ENCODE measurements around the gene KLC4. TPM values are rescaled to one million over a fixed set of nuclear protein-coding genes. Genes with fewer than 3 reads are reported as not detected.
"Not testable (repeated sequence)": the region's sequence is repeated elsewhere in the genome, so short reads cannot be mapped to it uniquely, and the experiment has no call there.

KLC4 gene
- total RNA-seq, 1 donor from 2014 or later, result 11.4 TPM

GRCh38 chr6:43091020-43091419 is 31.6 kb downstream of the KLC4 start:
- intact Hi-C loops (cut with micrococcal nuclease), result no loop called here

GRCh38 chr6:43091436-43091991 is 32.1 kb downstream of the KLC4 start:
- intact Hi-C loops (cut with micrococcal nuclease), result no loop called here

GRCh38 chr6:43092635-43093034 is 33.2 kb downstream of the KLC4 start:
- intact Hi-C loops (cut with micrococcal nuclease), result no loop called here

- intact Hi-C loops (cut with micrococcal nuclease), result no loop called here
Observed at GRCh38 chr6:43093436-43094289, 34.2 kb downstream of the KLC4 start.

- intact Hi-C loops (cut with micrococcal nuclease), result no loop called here
Observed at GRCh38 chr6:43095939-43096338, 36.5 kb downstream of the KLC4 start.

GRCh38 chr6:43096451-43097097 is 37.1 kb downstream of the KLC4 start:
- intact Hi-C loops (cut with micrococcal nuclease), result no loop called here

- intact Hi-C loops (cut with micrococcal nuclease), result no loop called here
Observed at GRCh38 chr6:43097098-43097489, 37.7 kb downstream of the KLC4 start.

GRCh38 chr6:43097502-43097901 is 38.1 kb downstream of the KLC4 start:
- intact Hi-C loops (cut with micrococcal nuclease), result no loop called here

GRCh38 chr6:43101497-43101896 is 42.1 kb downstream of the KLC4 start:
- intact Hi-C loops (cut with micrococcal nuclease), result no loop called here

- intact Hi-C loops (cut with micrococcal nuclease), result no loop called here
Observed at GRCh38 chr6:43103253-43103876, 43.9 kb downstream of the KLC4 start.

- intact Hi-C loops (cut with micrococcal nuclease), result no loop called here
Observed at GRCh38 chr6:43105538-43106222, 46.2 kb downstream of the KLC4 start.

- intact Hi-C loops (cut with micrococcal nuclease), result no loop called here
Observed at GRCh38 chr6:43107344-43108062, 48.1 kb downstream of the KLC4 start.

GRCh38 chr6:43113431-43114260 is 54.2 kb downstream of the KLC4 start:
- intact Hi-C loops (cut with micrococcal nuclease), result no loop called here

- intact Hi-C loops (cut with micrococcal nuclease), result no loop called here
Observed at GRCh38 chr6:43115365-43115764, 55.9 kb downstream of the KLC4 start.

GRCh38 chr6:43117466-43117865 is 58.0 kb downstream of the KLC4 start:
- intact Hi-C loops (cut with micrococcal nuclease), result not testable (repeated sequence)

- intact Hi-C loops (cut with micrococcal nuclease), result no loop called here
Observed at GRCh38 chr6:43119482-43119881, 60.1 kb downstream of the KLC4 start.

- intact Hi-C loops (cut with micrococcal nuclease), result no loop called here
Observed at GRCh38 chr6:43120101-43120763, 60.8 kb downstream of the KLC4 start.

GRCh38 chr6:43120944-43121913 is 61.8 kb downstream of the KLC4 start:
- intact Hi-C loops (cut with micrococcal nuclease), result no loop called here

All from T-helper 2 cell treated with Interferon-gamma antibody and Interleukin-4, amounts not matched to agents 100 ng/mL and 5 ng/mL, for 36 hours (primary cell).